Measurements from ENCODE around the gene OXCT2. TPM values are rescaled to one million over a fixed set of nuclear protein-coding genes. Genes with fewer than 3 reads are reported as not detected.
"Not testable (repeated sequence)": the region's sequence is repeated elsewhere in the genome, so short reads cannot be mapped to it uniquely, and the experiment has no call there.

The OXCT2 gene
- total RNA-seq, 1 donor from 2014 or later, result not detected

- peaks cover 0 to 2% (median 0%) of the 10 kb centered on the region in 3 donors for H3K27me3 ChIP-seq (ENCODE audit: control insufficient read depth in 3 of 3, insufficient read depth in 3 of 3, low read length in 3 of 3)
- no peaks in the 10 kb centered on the region for H3K36me3 ChIP-seq (ENCODE audit: control insufficient read depth in 3 of 3, insufficient read depth in 3 of 3, low read length in 3 of 3)
- no peak overlapping the region for H3K4me3 ChIP-seq (ENCODE audit: low read length in 3 of 3)
- H3K9ac ChIP-seq (ENCODE audit: low read depth in 1 of 3, low read length in 3 of 3), result no peak overlapping the region
- no peak overlapping the region for H3K27ac ChIP-seq (ENCODE audit: low read depth, low read length)
- no peaks in the 10 kb centered on the region for H3K9me3 ChIP-seq (ENCODE audit: control insufficient read depth in 3 of 3, low read length in 3 of 3)
- peaks cover 0 to 6% (median 4%) of the 10 kb centered on the region in 3 donors for H3K4me1 ChIP-seq (ENCODE audit: control insufficient read depth in 3 of 3, insufficient read depth in 3 of 3, low read length in 3 of 3)
Observed at GRCh38 chr1:39800471-39800835, 29.3 kb upstream of the OXCT2 start.

GRCh38 chr1:39799770-39800470, 28.8 kb upstream of the OXCT2 start:
- H3K27me3 ChIP-seq (ENCODE audit: control insufficient read depth in 3 of 3, insufficient read depth in 3 of 3, low read length in 3 of 3), result peaks cover 0 to 2% (median 0%) of the 10 kb centered on the region in 3 donors
- H3K9me3 ChIP-seq (ENCODE audit: control insufficient read depth in 3 of 3, low read length in 3 of 3), result no peaks in the 10 kb centered on the region
- H3K4me3 ChIP-seq (ENCODE audit: low read length in 3 of 3), result peak overlapping the region in 1 of 3 donors; percentile 49
- H3K27ac ChIP-seq (ENCODE audit: low read depth, low read length), result peak overlapping the region; percentile 30
- H3K36me3 ChIP-seq (ENCODE audit: control insufficient read depth in 3 of 3, insufficient read depth in 3 of 3, low read length in 3 of 3), result no peaks in the 10 kb centered on the region
- H3K4me1 ChIP-seq (ENCODE audit: control insufficient read depth in 3 of 3, insufficient read depth in 3 of 3, low read length in 3 of 3), result peaks cover 0 to 6% (median 4%) of the 10 kb centered on the region in 3 donors
- no peak overlapping the region for H3K9ac ChIP-seq (ENCODE audit: low read depth in 1 of 3, low read length in 3 of 3)

GRCh38 chr1:39798859-39799769, 28.0 kb upstream of the OXCT2 start:
- H3K9ac ChIP-seq (ENCODE audit: low read depth in 1 of 3, low read length in 3 of 3); H3K4me1 ChIP-seq (ENCODE audit: control insufficient read depth in 3 of 3, insufficient read depth in 3 of 3, low read length in 3 of 3); H3K9me3 ChIP-seq (ENCODE audit: control insufficient read depth in 3 of 3, low read length in 3 of 3); H3K27me3 ChIP-seq (ENCODE audit: control insufficient read depth in 3 of 3, insufficient read depth in 3 of 3, low read length in 3 of 3); H3K36me3 ChIP-seq (ENCODE audit: control insufficient read depth in 3 of 3, insufficient read depth in 3 of 3, low read length in 3 of 3): not testable (repeated sequence)
- Histone ChIP-seq H3K27ac (ENCODE audit: low read depth, low read length) (peak overlapping the region; percentile 30), H3K4me3 (ENCODE audit: low read length in 3 of 3) (peak overlapping the region in 1 of 3 donors; percentile 35)

GRCh38 chr1:39795651-39796050, 24.5 kb upstream of the OXCT2 start:
- no peak overlapping the region for H3K9ac ChIP-seq (ENCODE audit: low read depth in 1 of 3, low read length in 3 of 3)
- peaks cover 0 to 6% (median 4%) of the 10 kb centered on the region in 3 donors for H3K4me1 ChIP-seq (ENCODE audit: control insufficient read depth in 3 of 3, insufficient read depth in 3 of 3, low read length in 3 of 3)
- H3K27me3 ChIP-seq (ENCODE audit: control insufficient read depth in 3 of 3, insufficient read depth in 3 of 3, low read length in 3 of 3), result peaks cover 0 to 4% (median 2%) of the 10 kb centered on the region in 3 donors
- no peaks in the 10 kb centered on the region for H3K9me3 ChIP-seq (ENCODE audit: control insufficient read depth in 3 of 3, low read length in 3 of 3)
- H3K27ac ChIP-seq (ENCODE audit: low read depth, low read length), result no peak overlapping the region
- H3K36me3 ChIP-seq (ENCODE audit: control insufficient read depth in 3 of 3, insufficient read depth in 3 of 3, low read length in 3 of 3), result no peaks in the 10 kb centered on the region
- no peak overlapping the region for H3K4me3 ChIP-seq (ENCODE audit: low read length in 3 of 3)

- no peaks in the 10 kb centered on the region for H3K36me3 ChIP-seq (ENCODE audit: control insufficient read depth in 3 of 3, insufficient read depth in 3 of 3, low read length in 3 of 3)
- no peak overlapping the region for H3K27ac ChIP-seq (ENCODE audit: low read depth, low read length)
- no peak overlapping the region for H3K9ac ChIP-seq (ENCODE audit: low read depth in 1 of 3, low read length in 3 of 3)
- H3K27me3 ChIP-seq (ENCODE audit: control insufficient read depth in 3 of 3, insufficient read depth in 3 of 3, low read length in 3 of 3), result peaks cover 15 to 29% (median 17%) of the 10 kb centered on the region in 3 donors
- no peaks in the 10 kb centered on the region for H3K9me3 ChIP-seq (ENCODE audit: control insufficient read depth in 3 of 3, low read length in 3 of 3)
- peaks cover 0 to 4% (median 0%) of the 10 kb centered on the region in 3 donors for H3K4me1 ChIP-seq (ENCODE audit: control insufficient read depth in 3 of 3, insufficient read depth in 3 of 3, low read length in 3 of 3)
- no peak overlapping the region for H3K4me3 ChIP-seq (ENCODE audit: low read length in 3 of 3)
Observed at GRCh38 chr1:39791838-39792237, 20.7 kb upstream of the OXCT2 start.

- peaks cover 0 to 4% (median 0%) of the 10 kb centered on the region in 3 donors for H3K4me1 ChIP-seq (ENCODE audit: control insufficient read depth in 3 of 3, insufficient read depth in 3 of 3, low read length in 3 of 3)
- H3K9ac ChIP-seq (ENCODE audit: low read depth in 1 of 3, low read length in 3 of 3), result no peak overlapping the region
- no peaks in the 10 kb centered on the region for H3K36me3 ChIP-seq (ENCODE audit: control insufficient read depth in 3 of 3, insufficient read depth in 3 of 3, low read length in 3 of 3)
- no peak overlapping the region for H3K27ac ChIP-seq (ENCODE audit: low read depth, low read length)
- peaks cover 17 to 29% (median 19%) of the 10 kb centered on the region in 3 donors for H3K27me3 ChIP-seq (ENCODE audit: control insufficient read depth in 3 of 3, insufficient read depth in 3 of 3, low read length in 3 of 3)
- no peaks in the 10 kb centered on the region for H3K9me3 ChIP-seq (ENCODE audit: control insufficient read depth in 3 of 3, low read length in 3 of 3)
- peak overlapping the region in 1 of 3 donors; percentile 49 for H3K4me3 ChIP-seq (ENCODE audit: low read length in 3 of 3)
Observed at GRCh38 chr1:39789571-39790110, 18.5 kb upstream of the OXCT2 start.

- Histone ChIP-seq H3K4me3 (ENCODE audit: low read length in 3 of 3) (peak within 1 kb of the TSS; percentile 13 to 49 (median 30)), H3K36me3 (ENCODE audit: control insufficient read depth in 3 of 3, insufficient read depth in 3 of 3, low read length in 3 of 3) (no peaks in the 10 kb centered on the region), H3K27ac (ENCODE audit: low read depth, low read length) (no peak within 1 kb of the TSS), H3K4me1 (ENCODE audit: control insufficient read depth in 3 of 3, insufficient read depth in 3 of 3, low read length in 3 of 3) (peaks cover 0 to 4% (median 0%) of the 10 kb centered on the region in 3 donors), H3K9me3 (ENCODE audit: control insufficient read depth in 3 of 3, low read length in 3 of 3) (no peaks in the 10 kb centered on the region), H3K9ac (ENCODE audit: low read depth in 1 of 3, low read length in 3 of 3) (no peak within 1 kb of the TSS), H3K27me3 (ENCODE audit: control insufficient read depth in 3 of 3, insufficient read depth in 3 of 3, low read length in 3 of 3) (peaks cover 17 to 29% (median 19%) of the 10 kb centered on the region in 3 donors)
Observed at GRCh38 chr1:39788758-39789570, 17.8 kb upstream of the OXCT2 start, which contains the start of gene BMP8B. BMP8B (minus strand) TSS chr1:39788865; CDS start chr1:39788485, 380 bp downstream.

GRCh38 chr1:39788426-39788757, 17.2 kb upstream of the OXCT2 start:
- Histone ChIP-seq H3K4me3 (ENCODE audit: low read length in 3 of 3) (peak overlapping the region in 1 of 3 donors; percentile 46), H3K36me3 (ENCODE audit: control insufficient read depth in 3 of 3, insufficient read depth in 3 of 3, low read length in 3 of 3) (no peaks in the 10 kb centered on the region), H3K27ac (ENCODE audit: low read depth, low read length) (no peak overlapping the region), H3K4me1 (ENCODE audit: control insufficient read depth in 3 of 3, insufficient read depth in 3 of 3, low read length in 3 of 3) (peaks cover 0 to 4% (median 0%) of the 10 kb centered on the region in 3 donors), H3K9me3 (ENCODE audit: control insufficient read depth in 3 of 3, low read length in 3 of 3) (no peaks in the 10 kb centered on the region), H3K27me3 (ENCODE audit: control insufficient read depth in 3 of 3, insufficient read depth in 3 of 3, low read length in 3 of 3) (peaks cover 17 to 27% (median 19%) of the 10 kb centered on the region in 3 donors), H3K9ac (ENCODE audit: low read depth in 1 of 3, low read length in 3 of 3) (no peak overlapping the region)

- not testable (repeated sequence) for H3K9ac ChIP-seq (ENCODE audit: low read depth in 1 of 3, low read length in 3 of 3); H3K27ac ChIP-seq (ENCODE audit: low read depth, low read length); H3K4me3 ChIP-seq (ENCODE audit: low read length in 3 of 3); H3K9me3 ChIP-seq (ENCODE audit: control insufficient read depth in 3 of 3, low read length in 3 of 3); H3K4me1 ChIP-seq (ENCODE audit: control insufficient read depth in 3 of 3, insufficient read depth in 3 of 3, low read length in 3 of 3); H3K36me3 ChIP-seq (ENCODE audit: control insufficient read depth in 3 of 3, insufficient read depth in 3 of 3, low read length in 3 of 3)
- peaks cover 17 to 27% (median 19%) of the 10 kb centered on the region in 3 donors for H3K27me3 ChIP-seq (ENCODE audit: control insufficient read depth in 3 of 3, insufficient read depth in 3 of 3, low read length in 3 of 3)
Observed at GRCh38 chr1:39787964-39788363, 16.8 kb upstream of the OXCT2 start.
